GM18517 (cell line): ENCODE data around the gene PPHLN1.
"Not testable (repeated sequence)": the region's sequence is repeated elsewhere in the genome, so short reads cannot be mapped to it uniquely, and the experiment has no call there.

Experiments
- ATAC-seq: cut with Tn5 transposase; IDR thresholded peaks from one replicate; pipeline ENCODE4 v1.9.1; 2021; ENCODE audit warnings: mild to moderate bottlenecking, moderate library complexity; ENCODE audit not compliant: unreplicated experiment

The PPHLN1 gene

DNA sequence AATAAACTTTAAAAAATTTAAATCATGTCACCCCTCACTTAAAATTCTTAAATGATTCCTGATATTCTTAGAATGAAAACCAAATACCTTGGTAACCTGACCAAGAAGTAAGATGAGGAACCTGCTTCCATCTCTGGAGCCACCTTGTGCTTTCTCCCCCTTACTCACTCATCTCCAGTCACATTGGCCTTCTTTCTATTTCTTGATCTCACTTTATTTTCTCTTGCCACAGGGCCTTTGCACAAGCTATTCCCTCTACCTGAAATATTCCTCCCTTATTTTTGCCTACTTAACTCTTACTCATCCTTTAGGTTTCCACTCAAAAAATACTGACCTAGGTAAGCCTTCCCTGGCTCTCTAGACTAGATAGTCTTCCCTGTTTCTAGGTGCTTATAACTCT lies 5.2 kb upstream of the PPHLN1 start:
- no peak for ATAC-seq

DNA sequence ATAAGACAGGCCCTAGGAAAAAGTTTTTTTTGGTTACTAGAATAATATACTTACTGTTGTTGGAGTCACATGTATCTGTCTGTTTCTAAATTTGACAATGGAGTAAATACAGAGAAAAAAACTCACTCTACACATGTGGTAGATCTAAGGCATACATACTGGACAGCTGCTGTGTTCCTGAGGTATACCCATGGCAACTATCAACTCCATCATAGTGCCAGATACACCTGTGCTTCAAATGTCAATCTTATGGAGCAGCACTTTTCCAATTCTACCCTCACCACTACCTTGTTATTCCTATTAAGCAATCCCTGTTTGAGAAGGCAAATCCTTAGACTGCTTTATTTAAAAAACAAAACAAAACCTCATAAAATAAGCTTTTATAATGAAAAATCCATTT lies 3.4 kb upstream of the PPHLN1 start:
- ATAC-seq, result no peak

- ATAC-seq, result no peak
These were observed 2.1 kb upstream of the PPHLN1 start for GRCh38 chr12:42323856-42324255.

DNA sequence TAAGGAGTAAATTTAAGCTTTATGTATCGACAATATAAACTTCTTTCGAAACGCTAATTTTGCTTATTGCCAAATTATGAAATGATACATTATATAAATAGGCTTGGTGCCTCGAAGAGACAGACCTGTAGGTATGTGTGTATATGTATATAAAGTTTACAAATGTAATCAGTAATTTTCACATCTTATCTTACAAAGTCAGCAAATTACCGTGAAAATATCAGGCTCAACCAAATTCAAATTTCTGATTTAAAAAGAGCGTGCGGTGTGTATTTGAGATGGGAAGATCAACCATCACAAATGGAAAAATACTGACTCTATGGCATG lies 678 bp upstream of the PPHLN1 start:
- ATAC-seq, result no peak

- ATAC-seq, result peak; percentile 14
These were observed 717 bp downstream of the PPHLN1 start for GRCh38 chr12:42326541-42327226.

DNA sequence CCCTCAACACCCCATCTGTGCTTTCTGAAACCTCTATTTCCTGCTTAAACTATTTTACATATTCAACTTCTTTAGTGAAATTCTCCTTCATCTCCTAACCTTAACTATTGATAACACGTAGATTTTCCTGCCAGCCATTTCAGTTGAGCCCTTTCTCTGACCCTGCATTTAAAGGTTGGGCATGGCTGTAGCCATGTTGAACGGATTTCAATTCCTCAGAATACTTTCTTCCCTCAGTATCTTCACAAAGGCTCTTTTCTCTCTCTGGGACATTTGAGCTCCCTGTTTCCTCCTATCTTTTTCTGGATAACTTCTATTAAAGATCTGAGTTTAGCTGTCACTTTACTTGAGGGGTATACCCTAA lies 1.2 kb downstream of the PPHLN1 start:
- no peak for ATAC-seq

DNA sequence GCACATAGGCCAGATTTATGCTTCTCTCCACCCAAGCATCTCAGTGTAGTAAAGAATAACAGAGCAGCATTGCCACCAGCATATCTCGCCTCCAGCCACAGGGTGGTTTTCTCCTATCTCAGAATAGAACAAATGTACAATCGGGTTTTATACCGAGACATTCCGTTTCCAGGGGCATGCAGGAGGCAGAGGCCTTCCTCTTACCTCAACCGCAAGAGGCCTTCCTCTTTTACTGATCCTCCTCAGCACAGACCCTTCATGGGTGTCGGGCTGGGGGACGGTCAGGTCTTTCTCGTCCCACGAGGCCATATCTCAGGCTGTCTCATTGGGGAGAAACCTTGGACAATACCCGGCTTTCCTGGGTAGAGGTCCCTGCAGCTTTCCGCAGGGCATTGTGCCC lies 4.1 kb downstream of the PPHLN1 start:
- ATAC-seq, result not testable (repeated sequence)

DNA sequence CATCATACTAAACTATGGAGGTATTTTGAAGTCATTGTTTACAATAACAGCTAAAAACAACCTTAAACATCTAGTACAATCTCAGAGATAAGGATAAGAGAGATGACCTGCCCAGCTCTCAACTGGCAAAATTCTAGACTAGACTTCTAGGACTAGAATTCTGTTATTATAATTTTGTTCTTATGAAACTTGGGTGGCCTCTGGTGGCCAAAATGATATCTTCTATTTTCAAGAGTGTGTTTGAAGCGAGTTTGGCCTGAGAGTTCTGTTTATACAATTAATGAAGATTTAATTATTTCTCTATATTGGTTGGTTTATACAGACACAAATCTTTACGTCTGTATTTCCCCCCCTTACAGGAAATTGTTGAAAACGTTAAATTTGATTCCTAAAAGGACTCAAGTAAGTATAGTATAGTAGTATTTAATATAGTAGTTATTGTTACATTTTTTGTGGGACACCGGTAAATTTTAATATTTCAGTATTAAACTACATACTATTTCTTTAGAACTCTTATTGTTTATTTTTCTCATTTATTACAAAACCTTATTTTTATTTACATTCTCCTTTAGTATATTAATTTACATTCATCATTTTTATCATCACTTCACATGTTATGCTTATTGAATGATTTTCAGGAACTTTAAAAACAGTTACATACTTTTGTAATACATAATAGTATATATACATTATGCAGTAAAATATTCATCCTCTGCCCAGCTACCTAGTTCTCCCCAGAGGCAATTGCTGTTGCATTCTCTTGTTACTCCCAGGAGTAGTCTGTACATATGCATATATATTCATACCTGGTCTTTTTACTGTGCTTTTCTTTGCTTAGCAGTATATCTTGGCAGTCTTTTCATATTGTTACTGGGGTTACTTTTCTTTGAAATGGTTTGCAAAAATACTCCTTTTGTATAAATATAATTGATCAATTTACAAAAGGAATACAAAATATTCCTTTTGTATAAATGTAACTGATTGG lies 6.6 kb downstream of the PPHLN1 start:
- peak; percentile 81 for ATAC-seq

DNA sequence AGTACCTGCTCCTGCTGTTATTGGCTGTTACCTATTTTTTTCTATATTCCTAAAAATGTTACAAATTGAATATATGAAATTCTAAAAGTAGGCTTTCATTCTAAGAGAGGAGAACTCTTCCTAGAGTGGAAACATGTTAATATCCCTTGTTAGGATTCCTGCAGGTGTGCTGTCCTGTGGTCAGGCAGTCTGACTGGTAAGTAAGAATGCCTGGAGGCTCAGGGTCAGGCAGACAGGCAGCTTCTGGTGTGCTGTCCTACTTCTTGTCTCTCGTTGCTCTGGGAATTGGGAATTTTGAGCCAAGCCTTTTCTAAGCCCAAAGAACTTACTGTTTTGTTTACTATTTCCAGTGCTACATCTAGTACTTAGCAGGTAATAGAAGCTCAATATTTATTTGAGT lies 10.3 kb downstream of the PPHLN1 start:
- no peak for ATAC-seq

DNA sequence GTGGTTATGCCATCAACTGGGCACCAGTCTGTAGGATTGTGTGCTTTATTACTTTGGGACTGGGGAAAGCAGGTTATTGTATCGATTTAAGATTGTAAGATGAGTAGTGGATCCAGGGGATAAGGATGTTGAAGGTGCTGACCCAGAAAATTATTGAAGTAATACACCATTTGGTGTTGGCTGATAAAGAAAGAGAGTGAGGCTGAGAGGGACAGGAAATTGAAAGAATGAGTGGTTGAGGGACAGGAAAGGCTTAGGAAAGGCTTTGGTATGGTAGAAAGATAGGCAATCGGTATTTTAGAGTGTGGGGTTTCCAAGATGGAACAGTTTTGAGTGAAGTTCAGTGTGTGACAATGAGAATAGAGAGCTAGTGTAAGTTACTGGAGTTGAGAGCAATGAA lies 12.3 kb downstream of the PPHLN1 start:
- no peak for ATAC-seq

DNA sequence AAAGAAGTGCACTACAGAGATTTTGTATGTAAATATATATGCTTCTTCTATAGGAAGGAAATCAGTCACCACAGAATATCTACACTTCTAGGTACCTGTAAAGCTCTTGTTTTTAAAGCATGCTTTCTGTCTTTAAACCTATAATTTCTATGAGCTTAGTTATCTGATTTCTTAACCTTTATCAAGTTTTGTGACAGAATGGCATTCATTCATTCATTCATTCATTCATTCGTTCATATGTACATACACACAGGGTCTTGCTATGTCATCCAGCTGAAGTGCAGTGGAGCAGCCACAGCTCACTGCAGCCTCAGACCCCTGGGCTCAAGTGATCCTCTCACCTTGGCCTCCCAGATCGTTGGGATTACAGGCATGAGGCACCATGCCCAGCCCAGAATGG lies 16.1 kb downstream of the PPHLN1 start:
- no peak for ATAC-seq

- ATAC-seq, result no peak
These were observed 17.8 kb downstream of the PPHLN1 start for GRCh38 chr12:42343721-42344120.

- ATAC-seq, result no peak
These were observed 20.5 kb downstream of the PPHLN1 start for GRCh38 chr12:42346403-42347002.

DNA sequence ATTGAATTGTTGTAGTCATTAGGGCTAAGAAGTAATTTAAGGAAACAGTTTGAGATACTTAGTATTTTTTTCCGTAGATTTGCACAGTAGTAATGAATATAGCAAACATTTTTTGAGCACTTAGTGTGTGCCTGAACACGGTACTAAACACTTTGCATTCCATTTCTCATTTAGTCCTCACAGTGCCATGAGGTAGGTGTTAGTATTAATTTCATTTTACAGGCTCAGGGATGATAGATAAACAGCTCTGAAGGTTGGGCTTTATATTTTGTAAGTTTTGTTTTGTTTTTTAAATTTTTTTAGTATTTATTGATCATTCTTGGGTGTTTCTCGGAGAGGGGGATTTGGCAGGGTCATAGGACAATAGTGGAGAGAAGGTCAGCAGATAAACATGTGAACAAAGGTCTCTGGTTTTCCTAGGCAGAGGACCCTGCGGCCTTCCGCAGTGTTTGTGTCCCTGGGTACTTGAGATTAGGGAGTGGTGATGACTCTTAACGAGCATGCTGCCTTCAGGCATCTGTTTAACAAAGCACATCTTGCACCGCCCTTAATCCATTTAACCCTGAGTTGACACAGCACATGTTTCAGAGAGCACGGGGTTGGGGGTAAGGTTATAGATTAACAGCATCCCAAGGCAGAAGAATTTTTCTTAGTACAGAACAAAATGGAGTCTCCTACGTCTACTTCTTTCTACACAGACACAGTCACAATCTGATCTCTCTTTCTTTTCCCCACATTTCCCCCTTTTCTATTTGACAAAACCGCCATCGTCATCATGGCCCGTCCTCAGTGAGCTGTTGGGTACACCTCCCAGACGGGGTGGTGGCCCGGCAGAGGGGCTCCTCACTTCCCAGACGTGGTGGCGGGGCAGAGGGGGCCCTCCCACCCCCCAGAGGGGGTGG lies 23.4 kb downstream of the PPHLN1 start:
- not testable (repeated sequence) for ATAC-seq

- not testable (repeated sequence) for ATAC-seq
These were observed 24.0 kb downstream of the PPHLN1 start for GRCh38 chr12:42350021-42350407.

GRCh38 chr12:42356344-42356743 lies 30.4 kb downstream of the PPHLN1 start:
- ATAC-seq, result no peak

GRCh38 chr12:42360747-42361403 lies 34.9 kb downstream of the PPHLN1 start:
- ATAC-seq, result peak; percentile 71

- no peak for ATAC-seq
These were observed 36.1 kb downstream of the PPHLN1 start for GRCh38 chr12:42361909-42362646.

DNA sequence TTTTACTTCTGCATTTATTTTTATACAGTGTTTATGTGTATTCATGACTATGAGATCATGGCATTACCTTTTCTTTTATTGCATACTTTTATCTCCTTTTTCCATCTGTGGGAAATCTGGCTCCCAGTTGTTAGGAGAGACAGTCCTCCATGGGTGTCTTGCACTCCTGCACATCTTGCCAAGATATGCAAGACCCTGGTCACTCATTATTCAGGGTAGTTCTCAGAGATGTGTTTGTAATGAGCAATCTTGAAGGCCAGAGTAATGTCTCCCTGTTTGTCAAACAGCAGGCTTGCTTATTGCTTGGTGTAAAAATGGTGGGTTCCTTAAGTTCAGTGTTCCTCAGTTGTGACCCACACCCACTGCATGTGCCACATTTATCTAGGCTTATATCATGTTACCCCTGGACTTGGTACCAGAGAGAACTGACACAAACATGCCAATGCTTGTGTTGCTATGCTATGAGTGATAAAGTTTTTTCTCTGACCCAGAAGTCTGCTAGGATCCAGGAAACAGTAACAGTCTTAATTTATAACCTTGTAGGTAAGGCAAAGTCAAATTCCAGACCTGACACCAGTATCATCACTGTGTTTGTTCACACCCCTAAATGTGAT lies 36.8 kb downstream of the PPHLN1 start:
- no peak for ATAC-seq
